CMK (cell line): ENCODE results near the gene SELL.
"Not testable (repeated sequence)": the region's sequence is repeated elsewhere in the genome, so short reads cannot be mapped to it uniquely, and the experiment has no call there.

Source experiments
- DNase-seq: peaks from one replicate; pipeline ENCODE4 v3.0.0-alpha.2; 2010; ENCODE audit warnings: low read depth

The SELL gene

GRCh38 chr1:169704797-169705196 is 6.6 kb downstream of the SELL start:
- no peak for DNase-seq

GRCh38 chr1:169701261-169702005 is 10.0 kb downstream of the SELL start:
- no peak for DNase-seq

GRCh38 chr1:169699707-169700106 is 11.7 kb downstream of the SELL start:
- DNase-seq, result no peak

GRCh38 chr1:169698976-169699375 is 12.4 kb downstream of the SELL start:
- no peak for DNase-seq

GRCh38 chr1:169697755-169698154 is 13.7 kb downstream of the SELL start:
- DNase-seq, result no peak

GRCh38 chr1:169696273-169697100 is 14.9 kb downstream of the SELL start:
- DNase-seq, result no peak

GRCh38 chr1:169694304-169695075 is 16.9 kb downstream of the SELL start:
- DNase-seq, result no peak

- DNase-seq, result no peak
These were observed 18.5 kb downstream of the SELL start for GRCh38 chr1:169692756-169693460.

GRCh38 chr1:169690489-169690888 is 20.9 kb downstream of the SELL start:
- no peak for DNase-seq

- no peak for DNase-seq
These were observed 22.0 kb downstream of the SELL start for GRCh38 chr1:169689395-169689794.

GRCh38 chr1:169688377-169688776 is 23.0 kb downstream of the SELL start:
- not testable (repeated sequence) for DNase-seq

- no peak for DNase-seq
These were observed 27.8 kb downstream of the SELL start for GRCh38 chr1:169683661-169684060.

- DNase-seq, result not testable (repeated sequence)
These were observed 28.3 kb downstream of the SELL start for GRCh38 chr1:169683168-169683567.

GRCh38 chr1:169682071-169682470 is 29.3 kb downstream of the SELL start:
- no peak for DNase-seq

- no peak for DNase-seq
These were observed 30.3 kb downstream of the SELL start for GRCh38 chr1:169681140-169681539.

GRCh38 chr1:169680377-169681019 is 30.9 kb downstream of the SELL start:
- no peak for DNase-seq

GRCh38 chr1:169679692-169680091 is 31.7 kb downstream of the SELL start:
- no peak for DNase-seq

GRCh38 chr1:169676001-169676400 is 35.4 kb downstream of the SELL start:
- DNase-seq, result no peak

GRCh38 chr1:169670836-169671235 is 40.6 kb downstream of the SELL start:
- DNase-seq, result no peak

- not testable (repeated sequence) for DNase-seq
These were observed 41.2 kb downstream of the SELL start for GRCh38 chr1:169670244-169670643.
